OCI-LY1 (cell line): ENCODE measurements around the gene CD38.

Experiments
- EZH2 ChIP-seq: fragments of 200-600 bp; sonication (generic), shearing (Covaris generic); IDR thresholded peaks from 2 replicates; pipeline ENCODE4 v1.8.0; 2017; ENCODE audit warnings: borderline replicate concordance, mixed run types, mild to moderate bottlenecking, antibody characterized with exemption, low read length, moderate library complexity, mixed read lengths
- TF ChIP-seq, protein P1 (sequence below): fragments of 200-600 bp; sonication (generic), shearing (Covaris generic); IDR thresholded peaks from 2 replicates; pipeline ENCODE4 v1.5.1; 2017; ENCODE audit warnings: mild to moderate bottlenecking, antibody characterized with exemption, low read length, moderate library complexity, mixed read lengths

DNA sequence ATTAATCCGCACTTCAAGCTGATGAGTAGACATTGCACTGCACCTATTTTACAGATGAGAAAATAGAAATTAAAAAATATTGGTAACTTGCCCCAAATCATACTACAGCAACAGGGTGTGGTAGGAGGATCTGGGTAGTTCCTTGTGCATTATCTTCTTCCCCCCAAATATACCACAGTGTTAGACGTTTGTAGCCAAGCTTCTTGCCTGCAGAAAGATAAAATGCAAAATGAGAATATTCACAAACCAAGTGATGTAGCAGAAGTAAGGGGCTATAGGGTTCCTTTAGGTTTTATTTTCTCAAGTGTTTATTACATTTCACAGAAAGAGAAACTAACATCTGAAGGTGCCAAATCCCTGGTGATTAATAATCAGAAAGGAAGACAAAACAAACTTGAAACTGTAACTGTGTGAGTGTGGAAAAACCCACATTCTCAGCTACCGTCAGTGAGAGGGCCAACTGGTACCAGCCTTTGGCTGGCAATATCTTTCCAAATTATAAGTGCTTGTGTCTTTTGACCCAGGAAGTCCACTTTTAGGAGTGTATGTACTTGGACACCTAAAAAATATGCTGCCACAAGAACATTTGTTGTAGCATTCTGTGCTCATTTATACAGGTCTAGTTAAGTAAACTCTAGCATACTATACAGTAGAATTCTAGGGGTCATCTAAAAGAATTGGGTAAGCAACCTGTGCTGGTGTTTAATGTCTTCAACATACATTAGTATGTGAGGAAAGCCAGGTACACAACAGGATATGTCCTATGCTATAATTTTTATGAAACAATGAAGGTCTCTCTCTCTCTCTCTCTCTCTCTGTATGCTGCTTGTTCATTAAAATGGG, 6.7 kb upstream of the CD38 start:
- TF ChIP-seq EZH2, result no peak
- TF ChIP-seq, protein P1, sequence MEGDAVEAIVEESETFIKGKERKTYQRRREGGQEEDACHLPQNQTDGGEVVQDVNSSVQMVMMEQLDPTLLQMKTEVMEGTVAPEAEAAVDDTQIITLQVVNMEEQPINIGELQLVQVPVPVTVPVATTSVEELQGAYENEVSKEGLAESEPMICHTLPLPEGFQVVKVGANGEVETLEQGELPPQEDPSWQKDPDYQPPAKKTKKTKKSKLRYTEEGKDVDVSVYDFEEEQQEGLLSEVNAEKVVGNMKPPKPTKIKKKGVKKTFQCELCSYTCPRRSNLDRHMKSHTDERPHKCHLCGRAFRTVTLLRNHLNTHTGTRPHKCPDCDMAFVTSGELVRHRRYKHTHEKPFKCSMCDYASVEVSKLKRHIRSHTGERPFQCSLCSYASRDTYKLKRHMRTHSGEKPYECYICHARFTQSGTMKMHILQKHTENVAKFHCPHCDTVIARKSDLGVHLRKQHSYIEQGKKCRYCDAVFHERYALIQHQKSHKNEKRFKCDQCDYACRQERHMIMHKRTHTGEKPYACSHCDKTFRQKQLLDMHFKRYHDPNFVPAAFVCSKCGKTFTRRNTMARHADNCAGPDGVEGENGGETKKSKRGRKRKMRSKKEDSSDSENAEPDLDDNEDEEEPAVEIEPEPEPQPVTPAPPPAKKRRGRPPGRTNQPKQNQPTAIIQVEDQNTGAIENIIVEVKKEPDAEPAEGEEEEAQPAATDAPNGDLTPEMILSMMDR, result no peak
